ENCODE results near the gene MAML1. TPM values are rescaled to one million over a fixed set of nuclear protein-coding genes. Genes with fewer than 3 reads are reported as not detected.

Gene MAML1
- total and polyA plus RNA-seq, 2 donors (not counting 1 experiment from before 2014, with no cell fraction given), result 6.4 to 7.5 TPM

DNA sequence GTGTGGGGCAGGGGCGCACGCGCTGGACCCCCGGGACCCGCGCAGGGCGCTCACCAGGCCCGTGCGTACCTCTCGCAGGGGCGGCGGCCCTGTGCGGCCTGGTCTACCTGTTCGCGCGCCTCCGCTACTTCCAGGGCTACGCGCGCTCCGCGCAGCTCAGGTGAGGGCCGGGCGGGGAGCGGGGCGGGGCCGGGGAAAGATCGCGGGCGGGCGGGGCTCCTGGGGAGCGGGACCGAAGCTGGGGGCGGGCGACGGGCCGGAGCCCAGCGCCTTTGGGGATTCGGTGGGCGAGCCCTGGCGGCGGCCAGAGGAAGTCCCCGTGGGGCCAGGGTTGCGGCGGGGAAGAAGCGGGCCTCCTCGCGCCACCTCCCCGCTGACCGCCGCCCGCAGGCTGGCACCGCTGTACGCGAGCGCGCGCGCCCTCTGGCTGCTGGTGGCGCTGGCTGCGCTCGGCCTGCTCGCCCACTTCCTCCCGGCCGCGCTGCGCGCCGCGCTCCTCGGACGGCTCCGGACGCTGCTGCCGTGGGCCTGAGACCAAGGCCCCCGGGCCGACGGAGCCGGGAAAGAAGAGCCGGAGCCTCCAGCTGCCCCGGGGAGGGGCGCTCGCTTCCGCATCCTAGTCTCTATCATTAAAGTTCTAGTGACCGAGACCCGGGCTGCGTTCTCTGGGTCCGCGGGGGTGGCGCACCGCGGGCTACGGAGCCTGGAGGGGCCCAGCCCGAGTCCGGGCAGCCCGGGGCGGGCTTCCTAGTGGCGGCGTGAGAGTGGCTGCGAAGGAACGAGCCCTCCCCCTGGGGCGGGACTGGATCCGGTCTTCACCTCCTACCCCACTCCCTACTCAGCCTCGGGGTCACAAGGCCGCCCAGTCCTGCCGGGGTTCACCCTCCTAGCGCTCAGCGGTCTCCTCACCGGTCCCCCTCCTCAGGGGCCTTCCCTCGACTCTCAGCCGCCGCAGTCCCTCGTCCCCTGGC, 63.5 kb downstream of the MAML1 start:
- peaks cover 31% of the 10 kb centered on the region for H3K36me3 ChIP-seq (ENCODE audit: control insufficient read depth, insufficient read depth, low read length)
- TF ChIP-seq, protein P1, sequence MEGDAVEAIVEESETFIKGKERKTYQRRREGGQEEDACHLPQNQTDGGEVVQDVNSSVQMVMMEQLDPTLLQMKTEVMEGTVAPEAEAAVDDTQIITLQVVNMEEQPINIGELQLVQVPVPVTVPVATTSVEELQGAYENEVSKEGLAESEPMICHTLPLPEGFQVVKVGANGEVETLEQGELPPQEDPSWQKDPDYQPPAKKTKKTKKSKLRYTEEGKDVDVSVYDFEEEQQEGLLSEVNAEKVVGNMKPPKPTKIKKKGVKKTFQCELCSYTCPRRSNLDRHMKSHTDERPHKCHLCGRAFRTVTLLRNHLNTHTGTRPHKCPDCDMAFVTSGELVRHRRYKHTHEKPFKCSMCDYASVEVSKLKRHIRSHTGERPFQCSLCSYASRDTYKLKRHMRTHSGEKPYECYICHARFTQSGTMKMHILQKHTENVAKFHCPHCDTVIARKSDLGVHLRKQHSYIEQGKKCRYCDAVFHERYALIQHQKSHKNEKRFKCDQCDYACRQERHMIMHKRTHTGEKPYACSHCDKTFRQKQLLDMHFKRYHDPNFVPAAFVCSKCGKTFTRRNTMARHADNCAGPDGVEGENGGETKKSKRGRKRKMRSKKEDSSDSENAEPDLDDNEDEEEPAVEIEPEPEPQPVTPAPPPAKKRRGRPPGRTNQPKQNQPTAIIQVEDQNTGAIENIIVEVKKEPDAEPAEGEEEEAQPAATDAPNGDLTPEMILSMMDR (conservative IDR thresholded peaks at IDR 0.05 in 1 of 2, IDR thresholded peaks at IDR 0.05 in 1 of 2; ENCODE audit: low read depth in 1 of 2, low read length in 2 of 2), result peak; percentile 33 to 55
- TF ChIP-seq EZH2 (IDR thresholded peaks at IDR 0.05; ENCODE audit: low read length, missing control alignments), result no peak
- H3K9ac ChIP-seq (ENCODE audit: insufficient read depth, low read length), result peak overlapping the region; percentile 58
- no peaks in the 10 kb centered on the region for H3K9me3 ChIP-seq (ENCODE audit: control insufficient read depth, insufficient read depth, low read depth, low read length)
- H3K27ac ChIP-seq (ENCODE audit: insufficient read depth, low read length), result peak overlapping the region; percentile 59
- H3K79me2 ChIP-seq (ENCODE audit: control insufficient read depth, insufficient read depth, low read length), result no peaks in the 10 kb centered on the region
- H3K4me1 ChIP-seq (ENCODE audit: control insufficient read depth, extremely low read depth, insufficient read depth, low read length), result peaks cover 6% of the 10 kb centered on the region
- no peaks in the 10 kb centered on the region for H3K27me3 ChIP-seq (ENCODE audit: control insufficient read depth, insufficient read depth, low read length)
- H3K4me2 ChIP-seq (ENCODE audit: extremely low read depth, insufficient read depth, low read length), result peak overlapping the region; percentile 80
- H4K20me1 ChIP-seq (ENCODE audit: control insufficient read depth, extremely low read depth, insufficient read depth, low read length), result no peaks in the 10 kb centered on the region
- peak; percentile 78 to 79 for DNase-seq (ENCODE audit: low read depth in 2 of 2)
- no peak overlapping the region for H2AFZ ChIP-seq (ENCODE audit: low read length)
- peak overlapping the region; percentile 23 to 61 (median 49) for H3K4me3 ChIP-seq (replicated peaks in 1 of 4; ENCODE audit: control extremely low read depth in 1 of 4, insufficient read depth in 1 of 4, low read depth in 3 of 4, low read length in 4 of 4)

DNA sequence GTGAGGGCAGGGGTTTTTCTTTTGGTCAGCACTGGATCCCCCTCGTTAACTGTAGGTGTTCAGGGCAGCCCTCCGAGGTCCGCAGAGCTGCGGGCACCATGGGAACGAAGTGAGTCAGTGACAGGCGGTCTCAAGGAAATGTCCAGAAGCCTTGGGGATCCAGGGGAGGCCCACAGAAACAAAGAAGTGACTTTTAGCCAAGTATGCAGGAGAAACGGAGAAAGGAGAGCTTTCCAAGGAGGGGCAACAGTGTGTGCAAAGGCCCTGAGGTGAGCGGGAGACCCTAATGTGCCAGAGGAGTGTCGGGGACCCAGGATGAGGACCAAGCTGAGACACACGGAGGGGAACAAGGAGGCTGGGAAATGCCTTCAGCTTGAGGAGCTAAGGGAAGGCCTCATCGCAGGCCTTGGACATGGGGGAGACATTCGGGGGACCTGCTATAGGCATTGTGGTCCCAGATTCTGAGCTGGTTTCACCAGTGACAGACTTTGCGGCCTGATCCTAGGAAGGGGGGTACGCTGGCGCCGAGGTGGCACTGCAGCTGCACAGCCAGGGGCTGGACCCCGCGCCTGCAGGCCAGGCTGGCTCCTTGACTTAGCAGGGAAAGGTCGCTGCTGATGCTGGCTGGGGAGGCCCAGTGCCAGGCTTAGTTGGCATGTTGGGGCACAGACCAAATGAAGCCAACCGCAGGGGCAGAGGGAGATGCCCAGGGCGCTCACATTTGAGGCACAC, 64.4 kb downstream of the MAML1 start:
- Histone ChIP-seq H3K4me2 (ENCODE audit: extremely low read depth, insufficient read depth, low read length) (peak overlapping the region; percentile 1), H3K79me2 (ENCODE audit: control insufficient read depth, insufficient read depth, low read length) (peaks cover 4% of the 10 kb centered on the region), H2AFZ (ENCODE audit: low read length) (no peak overlapping the region), H3K27me3 (ENCODE audit: control insufficient read depth, insufficient read depth, low read length) (no peaks in the 10 kb centered on the region), H3K4me1 (ENCODE audit: control insufficient read depth, extremely low read depth, insufficient read depth, low read length) (peaks cover 6% of the 10 kb centered on the region), H3K9ac (ENCODE audit: insufficient read depth, low read length) (no peak overlapping the region), H3K4me3 (replicated peaks in 1 of 4; ENCODE audit: control extremely low read depth in 1 of 4, insufficient read depth in 1 of 4, low read depth in 3 of 4, low read length in 4 of 4) (peak overlapping the region in 1 of 4 experiments; percentile 61), H3K36me3 (ENCODE audit: control insufficient read depth, insufficient read depth, low read length) (peaks cover 35% of the 10 kb centered on the region), H3K27ac (ENCODE audit: insufficient read depth, low read length) (no peak overlapping the region), H3K9me3 (ENCODE audit: control insufficient read depth, insufficient read depth, low read depth, low read length) (no peaks in the 10 kb centered on the region), H4K20me1 (ENCODE audit: control insufficient read depth, extremely low read depth, insufficient read depth, low read length) (no peaks in the 10 kb centered on the region)
- DNase-seq (ENCODE audit: low read depth in 2 of 2), result no peak
- TF ChIP-seq EZH2 (IDR thresholded peaks at IDR 0.05; ENCODE audit: low read length, missing control alignments), result no peak
- TF ChIP-seq, protein P1 (conservative IDR thresholded peaks at IDR 0.05 in 1 of 2, IDR thresholded peaks at IDR 0.05 in 1 of 2; ENCODE audit: low read depth in 1 of 2, low read length in 2 of 2), result no peak

DNA sequence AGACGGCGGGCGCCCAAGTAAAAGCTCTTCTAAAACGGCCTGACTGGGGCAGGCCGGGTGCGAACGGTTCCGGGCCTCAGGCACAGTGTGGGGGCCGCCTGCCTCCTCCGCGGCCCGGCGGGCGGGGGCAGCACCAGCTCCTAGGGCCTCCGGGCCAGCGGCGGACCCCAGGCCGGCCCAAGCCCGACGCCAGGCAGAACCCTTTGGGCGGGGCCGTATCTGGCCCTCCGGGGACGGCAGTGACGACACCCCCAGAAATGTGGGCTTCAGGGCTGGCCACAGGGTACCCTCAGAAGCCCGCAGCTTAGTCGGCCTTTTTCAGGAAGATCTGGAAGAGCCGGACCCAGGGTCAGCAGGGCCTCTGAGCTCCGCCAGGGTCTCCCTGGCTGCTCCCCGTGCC, 65.1 kb downstream of the MAML1 start:
- H3K9me3 ChIP-seq (ENCODE audit: control insufficient read depth, insufficient read depth, low read depth, low read length), result no peaks in the 10 kb centered on the region
- TF ChIP-seq, protein P1 (conservative IDR thresholded peaks at IDR 0.05 in 1 of 2, IDR thresholded peaks at IDR 0.05 in 1 of 2; ENCODE audit: low read depth in 1 of 2, low read length in 2 of 2), result no peak
- no peak for TF ChIP-seq EZH2 (IDR thresholded peaks at IDR 0.05; ENCODE audit: low read length, missing control alignments)
- no peak for DNase-seq (ENCODE audit: low read depth in 2 of 2)
- H2AFZ ChIP-seq (ENCODE audit: low read length), result no peak overlapping the region
- H3K27me3 ChIP-seq (ENCODE audit: control insufficient read depth, insufficient read depth, low read length), result no peaks in the 10 kb centered on the region
- no peak overlapping the region for H3K4me2 ChIP-seq (ENCODE audit: extremely low read depth, insufficient read depth, low read length)
- peaks cover 37% of the 10 kb centered on the region for H3K36me3 ChIP-seq (ENCODE audit: control insufficient read depth, insufficient read depth, low read length)
- H3K4me3 ChIP-seq (replicated peaks in 1 of 4; ENCODE audit: control extremely low read depth in 1 of 4, insufficient read depth in 1 of 4, low read depth in 3 of 4, low read length in 4 of 4), result no peak overlapping the region
- H3K9ac ChIP-seq (ENCODE audit: insufficient read depth, low read length), result no peak overlapping the region
- no peaks in the 10 kb centered on the region for H4K20me1 ChIP-seq (ENCODE audit: control insufficient read depth, extremely low read depth, insufficient read depth, low read length)
- no peak overlapping the region for H3K27ac ChIP-seq (ENCODE audit: insufficient read depth, low read length)
- peaks cover 8% of the 10 kb centered on the region for H3K4me1 ChIP-seq (ENCODE audit: control insufficient read depth, extremely low read depth, insufficient read depth, low read length)
- peaks cover 10% of the 10 kb centered on the region for H3K79me2 ChIP-seq (ENCODE audit: control insufficient read depth, insufficient read depth, low read length)
